GM19099 (cell line): Measurements from ENCODE around the gene ARHGEF6.

ENCODE experiments used
- POLR2A ChIP-seq: IDR thresholded peaks from 3 replicates; pipeline ENCODE4 v1.6.1; 2011; ENCODE audit warnings: low read depth; ENCODE audit not compliant: insufficient read length; ENCODE audit errors: extremely low read depth

ARHGEF6 gene, protein sequence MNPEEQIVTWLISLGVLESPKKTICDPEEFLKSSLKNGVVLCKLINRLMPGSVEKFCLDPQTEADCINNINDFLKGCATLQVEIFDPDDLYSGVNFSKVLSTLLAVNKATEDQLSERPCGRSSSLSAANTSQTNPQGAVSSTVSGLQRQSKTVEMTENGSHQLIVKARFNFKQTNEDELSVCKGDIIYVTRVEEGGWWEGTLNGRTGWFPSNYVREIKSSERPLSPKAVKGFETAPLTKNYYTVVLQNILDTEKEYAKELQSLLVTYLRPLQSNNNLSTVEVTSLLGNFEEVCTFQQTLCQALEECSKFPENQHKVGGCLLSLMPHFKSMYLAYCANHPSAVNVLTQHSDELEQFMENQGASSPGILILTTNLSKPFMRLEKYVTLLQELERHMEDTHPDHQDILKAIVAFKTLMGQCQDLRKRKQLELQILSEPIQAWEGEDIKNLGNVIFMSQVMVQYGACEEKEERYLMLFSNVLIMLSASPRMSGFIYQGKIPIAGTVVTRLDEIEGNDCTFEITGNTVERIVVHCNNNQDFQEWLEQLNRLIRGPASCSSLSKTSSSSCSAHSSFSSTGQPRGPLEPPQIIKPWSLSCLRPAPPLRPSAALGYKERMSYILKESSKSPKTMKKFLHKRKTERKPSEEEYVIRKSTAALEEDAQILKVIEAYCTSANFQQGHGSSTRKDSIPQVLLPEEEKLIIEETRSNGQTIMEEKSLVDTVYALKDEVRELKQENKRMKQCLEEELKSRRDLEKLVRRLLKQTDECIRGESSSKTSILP

GRCh38 chrX:136780763-136781162 lies at the start of gene ARHGEF6:
Gene ARHGEF6 (minus strand): TSS chrX:136780932. CDS start chrX:136780882, 50 bp downstream.
- peak; percentile 31 for TF ChIP-seq POLR2A

DNA sequence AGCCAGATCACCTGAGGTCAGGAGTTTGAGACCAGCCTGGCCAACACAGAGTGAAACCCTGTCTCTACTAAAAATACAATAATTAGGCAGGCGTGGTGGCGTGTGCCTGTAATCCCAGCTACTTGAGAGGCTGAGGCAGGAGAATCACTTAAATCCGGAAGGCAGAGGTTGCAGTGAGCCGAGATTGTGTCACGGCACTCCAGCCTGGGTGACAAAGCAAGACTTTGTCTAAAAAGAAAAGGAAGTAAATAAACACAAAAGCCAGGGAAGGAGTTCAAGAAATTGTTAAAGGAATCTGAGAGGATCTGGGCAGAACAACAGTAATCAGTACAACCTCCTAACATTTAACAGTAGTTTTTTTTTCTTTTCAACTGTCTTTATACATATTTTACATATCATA lies 48.7 kb upstream of the ARHGEF6 start:
- no peak for TF ChIP-seq POLR2A

DNA sequence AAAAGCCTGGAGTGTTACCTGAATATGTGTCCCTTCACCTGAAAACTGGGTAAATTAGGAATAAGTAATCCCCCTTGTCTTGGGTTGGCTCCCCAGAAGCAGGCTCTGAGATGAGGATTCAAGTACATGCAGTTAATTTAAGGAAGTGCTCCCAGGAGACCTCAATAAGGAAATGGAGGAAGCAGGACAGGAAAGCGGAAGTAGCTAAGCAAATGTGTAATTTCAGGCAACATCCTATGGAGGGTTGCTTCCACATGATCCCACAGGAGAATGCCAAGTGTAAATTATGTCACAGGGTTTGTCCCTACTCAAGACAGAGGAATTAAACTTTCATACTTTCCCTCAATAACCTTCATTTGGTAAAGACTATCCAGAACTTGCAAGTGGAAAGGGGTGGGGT lies 48.1 kb upstream of the ARHGEF6 start:
- TF ChIP-seq POLR2A = no peak

GRCh38 chrX:136827026-136827425 lies 46.3 kb upstream of the ARHGEF6 start:
- no peak for TF ChIP-seq POLR2A

DNA sequence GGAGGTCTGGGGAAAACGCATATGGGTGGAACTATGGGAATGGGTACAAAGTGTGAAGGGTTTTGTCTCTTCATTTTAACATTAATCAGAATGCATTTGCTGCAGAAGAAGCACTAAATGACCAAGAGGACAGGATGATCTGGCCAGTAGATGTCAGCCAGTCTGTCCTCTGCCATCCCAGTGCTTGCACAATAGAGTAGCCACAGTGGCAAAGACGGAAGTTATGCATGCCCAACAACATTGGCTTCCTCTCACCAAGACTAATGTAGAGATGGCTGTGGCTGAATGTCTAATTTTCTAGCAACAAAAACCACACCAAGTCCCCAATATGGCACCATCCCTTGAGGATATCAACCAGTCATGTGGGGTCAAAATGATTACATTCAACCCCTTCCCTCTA lies 45.0 kb upstream of the ARHGEF6 start:
- no peak for TF ChIP-seq POLR2A

GRCh38 chrX:136823175-136823574 lies 42.4 kb upstream of the ARHGEF6 start:
- TF ChIP-seq POLR2A = no peak

GRCh38 chrX:136822337-136823095 lies 41.8 kb upstream of the ARHGEF6 start:
- no peak for TF ChIP-seq POLR2A

GRCh38 chrX:136819031-136819703 lies 38.4 kb upstream of the ARHGEF6 start:
- TF ChIP-seq POLR2A = no peak

DNA sequence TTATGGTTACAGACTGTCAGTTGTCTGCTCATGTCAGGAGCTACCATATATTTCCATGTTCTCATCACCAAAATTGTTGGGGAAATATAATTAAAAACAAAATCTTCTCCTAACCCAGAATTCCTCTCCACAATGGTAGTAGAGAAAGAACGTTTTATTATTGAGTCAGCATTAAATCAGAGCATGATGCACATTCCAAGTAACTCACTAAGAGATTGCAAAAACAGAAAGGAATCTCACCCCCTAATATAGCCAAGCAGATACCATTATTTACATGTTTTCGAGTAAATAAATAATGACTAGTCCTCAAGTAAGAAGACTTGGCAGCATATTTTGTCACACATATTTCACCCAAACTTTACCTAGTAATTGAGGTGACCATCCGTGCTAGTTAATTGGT lies 36.2 kb upstream of the ARHGEF6 start:
- no peak for TF ChIP-seq POLR2A

GRCh38 chrX:136814847-136815750 lies 34.4 kb upstream of the ARHGEF6 start:
- no peak for TF ChIP-seq POLR2A

GRCh38 chrX:136812286-136812685 lies 31.6 kb upstream of the ARHGEF6 start:
- TF ChIP-seq POLR2A = no peak

DNA sequence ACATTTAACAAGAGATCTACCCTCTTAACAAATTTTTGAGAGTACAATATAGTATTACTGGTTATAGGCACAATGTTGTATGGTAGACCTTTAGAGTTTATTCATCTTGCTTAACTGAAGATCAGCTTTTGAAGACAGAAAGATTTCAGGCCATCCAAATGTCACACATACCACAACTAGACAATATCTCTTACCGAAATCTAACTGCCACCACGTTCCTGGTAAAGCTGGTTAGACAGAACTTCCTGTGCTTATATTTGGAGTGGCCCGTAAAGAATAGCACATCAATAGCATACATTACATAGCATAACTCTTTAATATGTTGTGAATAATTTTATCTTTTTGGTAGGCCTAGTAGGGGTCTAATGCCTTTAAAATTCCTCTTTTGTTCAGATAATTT lies 29.8 kb upstream of the ARHGEF6 start:
- TF ChIP-seq POLR2A = no peak

DNA sequence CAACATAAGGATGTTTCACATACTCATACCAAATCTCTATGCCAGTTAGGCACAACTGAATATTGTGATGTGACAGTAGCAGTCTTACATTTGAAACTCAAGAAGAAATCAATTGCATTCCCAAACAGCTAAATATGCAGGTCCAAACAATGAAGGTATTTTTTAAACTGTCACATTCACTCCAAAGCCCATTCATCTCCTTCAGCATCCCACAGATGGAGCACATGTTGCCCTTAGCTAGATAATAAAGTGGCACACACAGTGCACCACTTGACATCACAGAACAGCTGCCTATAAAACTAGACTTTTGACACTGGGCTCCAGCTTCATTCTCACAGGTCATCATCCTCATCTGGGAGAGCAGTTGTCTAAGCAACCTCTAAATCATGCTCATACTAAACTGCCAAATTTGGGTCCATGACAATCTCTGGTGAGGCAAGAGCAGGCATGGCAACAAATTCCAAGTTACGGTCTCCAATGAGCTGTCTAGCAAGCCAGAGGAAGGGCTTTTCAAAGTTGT lies 26.2 kb upstream of the ARHGEF6 start:
- TF ChIP-seq POLR2A = no peak

DNA sequence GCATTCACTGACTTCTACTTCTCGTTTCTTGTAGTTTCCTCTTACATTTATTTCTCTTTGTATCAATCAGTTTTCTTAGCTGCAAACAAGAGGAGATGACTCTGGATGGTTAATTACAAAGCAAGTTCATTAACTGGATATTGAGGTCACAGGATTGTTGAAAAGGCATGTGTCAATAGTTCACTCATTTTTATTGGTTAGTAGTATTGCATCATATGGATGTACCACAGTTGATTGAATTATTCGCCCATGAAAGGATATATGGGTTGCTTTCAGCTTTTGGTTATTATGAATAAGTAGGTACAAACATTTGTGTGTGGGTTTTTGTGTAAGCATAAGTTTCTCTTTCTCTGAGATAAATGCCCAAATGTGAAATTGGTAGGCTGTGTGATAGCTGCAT lies 21.8 kb upstream of the ARHGEF6 start:
- no peak for TF ChIP-seq POLR2A

DNA sequence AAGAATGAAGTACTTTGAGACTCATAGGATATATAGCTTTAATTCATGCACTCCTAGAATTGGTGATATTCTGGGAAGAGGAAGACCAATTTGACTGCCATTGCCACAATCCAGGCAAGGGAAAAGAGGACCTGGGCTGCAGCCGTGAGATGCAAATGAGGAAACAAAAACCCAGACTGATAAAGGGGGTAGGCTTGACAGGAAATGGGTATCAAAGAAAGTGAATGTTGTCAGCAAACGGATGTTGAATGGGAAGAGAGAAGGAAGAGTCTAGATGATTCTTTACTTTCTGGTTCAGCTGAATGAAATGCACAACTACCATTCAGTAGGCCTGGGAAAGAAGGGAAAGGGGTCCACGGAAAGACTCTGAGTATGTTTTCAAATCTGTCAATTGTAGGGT lies 17.1 kb upstream of the ARHGEF6 start:
- no peak for TF ChIP-seq POLR2A
